GM12801 (cell line): Measurements from ENCODE around the gene MAPT.

ENCODE experiments used
- CTCF ChIP-seq: IDR thresholded peaks from one replicate; pipeline ENCODE4 v1.5.1; 2011; ENCODE audit warnings: control low read depth; ENCODE audit not compliant: insufficient read length; ENCODE audit errors: extremely low read depth

Gene MAPT

DNA sequence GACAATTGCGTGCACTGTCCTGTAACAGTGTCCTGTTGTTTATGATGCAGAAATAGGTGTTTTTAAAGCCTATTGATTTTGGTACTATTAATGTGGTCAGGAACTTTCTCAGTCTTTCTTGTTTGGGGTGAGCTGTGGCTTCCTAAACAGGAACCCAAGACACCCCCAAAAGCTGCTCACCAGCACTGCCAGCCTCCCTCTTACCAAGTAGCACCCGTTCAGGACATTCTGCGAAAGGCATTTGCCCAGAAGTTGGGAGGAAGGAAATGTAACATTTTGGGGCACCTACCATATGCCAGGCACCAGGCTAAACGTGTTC, 83.1 kb downstream of the MAPT start:
- TF ChIP-seq CTCF = no peak

DNA sequence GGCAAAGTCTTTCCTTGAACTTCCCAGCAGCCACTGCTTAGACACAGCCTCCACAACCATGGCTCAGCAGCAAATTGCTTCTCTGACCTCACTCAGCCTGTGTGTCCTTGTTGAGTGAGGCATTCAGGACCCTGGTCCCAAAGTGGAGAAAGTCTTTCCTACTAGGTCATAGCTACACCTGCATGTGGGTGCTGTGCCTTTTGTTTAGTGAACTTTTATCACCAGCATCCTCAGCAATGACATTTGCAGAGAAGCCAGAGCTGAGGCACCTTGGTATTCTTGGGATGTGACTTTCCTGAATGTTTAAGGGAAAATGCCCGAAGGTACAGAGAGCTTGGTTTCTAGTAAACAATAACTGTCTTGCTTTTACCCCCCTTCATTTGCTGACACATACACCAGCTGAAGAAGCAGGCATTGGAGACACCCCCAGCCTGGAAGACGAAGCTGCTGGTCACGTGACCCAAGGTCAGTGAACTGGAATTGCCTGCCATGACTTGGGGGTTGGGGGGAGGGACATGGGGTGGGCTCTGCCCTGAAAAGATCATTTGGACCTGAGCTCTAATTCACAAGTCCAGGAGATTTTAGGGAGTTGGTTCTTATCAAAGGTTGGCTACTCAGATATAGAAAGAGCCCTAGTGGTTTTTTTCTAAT, 83.7 kb downstream of the MAPT start:
- TF ChIP-seq CTCF = no peak

- TF ChIP-seq CTCF = no peak
These were observed 84.8 kb downstream of the MAPT start for GRCh38 chr17:45979137-45979536.

GRCh38 chr17:45980855-45981254, 86.5 kb downstream of the MAPT start:
- no peak for TF ChIP-seq CTCF

GRCh38 chr17:45981306-45981705, 87.0 kb downstream of the MAPT start:
- TF ChIP-seq CTCF = no peak

GRCh38 chr17:45982791-45983613, 88.6 kb downstream of the MAPT start:
- no peak for TF ChIP-seq CTCF

DNA sequence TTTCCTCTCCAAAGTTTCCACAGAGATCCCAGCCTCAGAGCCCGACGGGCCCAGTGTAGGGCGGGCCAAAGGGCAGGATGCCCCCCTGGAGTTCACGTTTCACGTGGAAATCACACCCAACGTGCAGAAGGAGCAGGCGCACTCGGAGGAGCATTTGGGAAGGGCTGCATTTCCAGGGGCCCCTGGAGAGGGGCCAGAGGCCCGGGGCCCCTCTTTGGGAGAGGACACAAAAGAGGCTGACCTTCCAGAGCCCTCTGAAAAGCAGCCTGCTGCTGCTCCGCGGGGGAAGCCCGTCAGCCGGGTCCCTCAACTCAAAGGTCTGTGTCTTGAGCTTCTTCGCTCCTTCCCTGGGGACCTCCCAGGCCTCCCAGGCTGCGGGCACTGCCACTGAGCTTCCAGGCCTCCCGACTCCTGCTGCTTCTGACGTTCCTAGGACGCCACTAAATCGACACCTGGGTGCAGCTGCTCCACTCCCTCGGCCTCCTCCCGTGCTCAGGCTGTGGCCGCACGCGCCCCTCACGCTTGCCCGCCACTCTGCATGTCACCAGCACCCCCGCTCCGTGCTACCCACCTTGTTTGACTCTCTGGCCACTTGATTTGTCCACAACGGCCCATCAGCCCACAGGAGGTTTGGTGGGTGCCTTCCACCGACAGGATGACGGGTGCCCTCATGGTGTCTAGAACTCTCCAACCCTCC, 89.4 kb downstream of the MAPT start:
- no peak for TF ChIP-seq CTCF
